Neuronal stem cell (in vitro differentiated cells): ENCODE results near the gene FILIP1L.
A peak's percentile ranks its signal among the peaks of the same experiment; 100 is the strongest.

Experiments
- DNase-seq: peaks from one replicate; pipeline ENCODE4 v3.0.0-alpha.2; 2013; ENCODE audit warnings: low spot score
- H2AFZ ChIP-seq: one replicate; pipeline ENCODE4 v1.6.1; 2013; ENCODE audit warnings: mild to moderate bottlenecking, low read length, inconsistent platforms
- H2AK5ac ChIP-seq: 2 replicates; pipeline ENCODE4 v1.6.1; 2013; ENCODE audit warnings: low read depth, mild to moderate bottlenecking, inconsistent platforms, low read length, moderate library complexity, mixed read lengths
- H2BK120ac ChIP-seq: 2 replicates; pipeline ENCODE4 v1.6.1; 2013; ENCODE audit warnings: low read depth, mild to moderate bottlenecking, inconsistent platforms, low read length, moderate library complexity, mixed read lengths
- H2BK12ac ChIP-seq: one replicate; pipeline ENCODE4 v1.6.1; 2013; ENCODE audit warnings: low read length, inconsistent platforms
- H2BK15ac ChIP-seq: 2 replicates; pipeline ENCODE4 v1.6.1; 2013; ENCODE audit warnings: mild to moderate bottlenecking, low read length, inconsistent platforms, mixed read lengths
- H2BK5ac ChIP-seq: one replicate; pipeline ENCODE4 v1.6.1; 2013; ENCODE audit warnings: inconsistent platforms, mild to moderate bottlenecking, low read length, moderate library complexity
- H3K14ac ChIP-seq: one replicate; pipeline ENCODE4 v1.6.1; 2013; ENCODE audit warnings: low read length, inconsistent platforms
- H3K18ac ChIP-seq: 2 replicates; pipeline ENCODE4 v1.6.1; 2013; ENCODE audit warnings: low read length, inconsistent platforms
- H3K23ac ChIP-seq: 2 replicates; pipeline ENCODE4 v1.6.1; 2013; ENCODE audit warnings: low read depth, mild to moderate bottlenecking, mixed read lengths, low read length, inconsistent platforms; ENCODE audit not compliant: poor library complexity
- H3K27ac ChIP-seq: replicated peaks from 3 replicates; pipeline ENCODE4 v1.5.1; 2013; ENCODE audit warnings: low read length, inconsistent platforms
- H3K27me3 ChIP-seq, 3 experiments: 2 replicates each; pipeline ENCODE4 v1.6.1; 2013; ENCODE audit warnings: low read length in 3 of 3, mild to moderate bottlenecking in 2 of 3, inconsistent platforms in 1 of 3, low read depth in 1 of 3, mixed read lengths in 1 of 3, moderate library complexity in 1 of 3; ENCODE audit not compliant: control insufficient read depth in 3 of 3, insufficient read depth in 3 of 3
- H3K36me3 ChIP-seq, 2 donors: replicated peaks in 1 of 2; 2 replicates each; pipeline ENCODE4 v1.6.1; 2013; ENCODE audit warnings: low read length in 2 of 2; ENCODE audit not compliant: control insufficient read depth in 2 of 2, insufficient read depth in 2 of 2
- H3K4ac ChIP-seq: 2 replicates; pipeline ENCODE4 v1.6.1; 2013; ENCODE audit warnings: inconsistent platforms, mild to moderate bottlenecking, low read length, moderate library complexity
- H3K4me1 ChIP-seq, 2 donors: 1 replicate in 1 of 2; 2 replicates in 1 of 2; pipeline ENCODE4 v1.6.1; 2013; ENCODE audit warnings: low read length in 2 of 2, low read depth in 1 of 2; ENCODE audit not compliant: control insufficient read depth in 2 of 2, insufficient read depth in 1 of 2
- H3K4me2 ChIP-seq: one replicate; pipeline ENCODE4 v1.6.1; 2013; ENCODE audit warnings: mild to moderate bottlenecking, low read length, inconsistent platforms; ENCODE audit not compliant: insufficient read depth, poor library complexity, severe bottlenecking
- H3K4me3 ChIP-seq, 2 donors: 2 replicates each; pipeline ENCODE4 v1.5.1; 2013; ENCODE audit warnings: low read length in 2 of 2, mild to moderate bottlenecking in 2 of 2, inconsistent platforms in 1 of 2, moderate library complexity in 1 of 2
- H3K79me1 ChIP-seq: one replicate; pipeline ENCODE4 v1.6.1; 2013; ENCODE audit warnings: low read depth, mild to moderate bottlenecking, inconsistent platforms, low read length, moderate library complexity
- H3K9ac ChIP-seq: one replicate; pipeline ENCODE4 v1.6.1; 2013; ENCODE audit warnings: mild to moderate bottlenecking, low read depth, low read length, inconsistent platforms; ENCODE audit not compliant: poor library complexity
- H3K9me3 ChIP-seq, 2 donors: replicated peaks in 1 of 2; 2 replicates each; pipeline versions ENCODE3 to v1.6.1; 2013; ENCODE audit warnings: low read length in 2 of 2, mild to moderate bottlenecking in 2 of 2, inconsistent platforms in 1 of 2, low read depth in 1 of 2, mixed read lengths in 1 of 2, moderate library complexity in 1 of 2; ENCODE audit not compliant: control insufficient read depth in 2 of 2, insufficient read depth in 1 of 2
- H4K8ac ChIP-seq: one replicate; pipeline ENCODE4 v1.6.1; 2013; ENCODE audit warnings: low read depth, mild to moderate bottlenecking, inconsistent platforms, low read length, moderate library complexity
- H4K91ac ChIP-seq: one replicate; pipeline ENCODE4 v1.6.1; 2013; ENCODE audit warnings: low read length, low read depth, mild to moderate bottlenecking, inconsistent platforms; ENCODE audit not compliant: poor library complexity
- WGBS, 2 donors: extraction: QIAGEN DNeasy Blood & Tissue Kit; methylation state at CpG; one replicate each; pipeline ENCODE4 v1.1.7; 2013; ENCODE audit warnings: missing lambda C conversion rate in 2 of 2, mixed read lengths in 1 of 2; ENCODE audit not compliant: insufficient read length in 2 of 2, insufficient replicate concordance in 1 of 2; ENCODE audit errors: extremely low coverage in 2 of 2; 5-methylcytosine and 5-hydroxymethylcytosine counted together

FILIP1L gene

DNA sequence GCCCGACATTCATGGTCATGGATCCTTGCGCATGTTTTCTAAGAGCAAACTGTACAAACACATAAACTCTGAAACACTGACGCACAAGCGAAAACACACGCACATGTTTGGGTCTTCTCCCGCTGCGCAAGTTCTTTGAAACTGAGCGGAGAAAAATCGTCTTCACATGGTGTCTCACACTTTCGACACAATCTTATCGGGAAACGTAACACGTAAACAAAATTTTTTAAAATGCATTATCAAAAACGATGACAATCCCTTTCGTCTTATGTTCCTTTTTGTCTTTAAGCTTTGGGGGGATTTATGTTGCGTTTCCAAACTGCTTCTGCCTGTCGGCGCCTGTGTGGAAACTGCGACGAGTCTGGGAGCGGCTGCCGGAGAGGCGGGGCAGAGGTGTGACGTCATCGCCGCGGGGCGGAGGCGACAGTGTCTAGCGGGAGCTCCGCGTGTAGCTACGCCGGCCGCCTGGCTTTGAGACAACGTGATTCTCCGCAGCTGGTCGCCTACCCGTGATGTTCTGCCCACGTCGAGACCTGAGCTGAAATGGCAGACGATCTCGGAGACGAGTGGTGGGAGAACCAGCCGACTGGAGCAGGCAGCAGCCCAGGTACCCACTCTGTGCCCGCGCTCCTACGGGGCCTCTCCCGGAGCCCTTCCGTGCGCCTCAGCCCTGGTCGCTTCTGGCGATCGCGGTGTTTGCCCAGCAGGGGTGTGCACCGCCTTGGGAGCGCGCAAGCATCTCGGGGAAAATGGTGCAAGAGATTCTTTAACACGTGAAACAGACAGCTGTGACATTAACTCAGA, 296.7 kb downstream of the FILIP1L start, which contains the start of gene CMSS1:
Gene CMSS1 (plus strand): TSS at position 426 of the 804 bp plus-strand sequence.
- Histone ChIP-seq H3K27ac (no peak within 1 kb of the TSS), H3K4me1 (peaks cover 3 to 8% of the 10 kb centered on the region in 2 donors), H2BK12ac (no peak within 1 kb of the TSS), H2BK5ac (no peak within 1 kb of the TSS), H3K9me3 (no peaks in the 10 kb centered on the region), H3K14ac (no peak within 1 kb of the TSS), H3K79me1 (no peaks in the 10 kb centered on the region), H2BK15ac (no peak within 1 kb of the TSS), H2AFZ (peak within 1 kb of the TSS; percentile 97), H2BK120ac (no peak within 1 kb of the TSS), H4K91ac (no peak within 1 kb of the TSS), H3K4ac (no peak within 1 kb of the TSS), H3K23ac (peak within 1 kb of the TSS; percentile 87), H3K27me3 (no peaks in the 10 kb centered on the region), H3K9ac (peak within 1 kb of the TSS; percentile 87), H3K4me2 (peak within 1 kb of the TSS; percentile 69), H4K8ac (no peak within 1 kb of the TSS), H3K18ac (peak within 1 kb of the TSS; percentile 58), H3K36me3 (no peaks in the 10 kb centered on the region), H3K4me3 (peak within 1 kb of the TSS; percentile 92 to 98), H2AK5ac (no peak within 1 kb of the TSS)
- peak; percentile 90 for DNase-seq
- WGBS, 2 donors = no CpG with 5 or more reads among the region's 60 CpGs

GRCh38 chr3:99817047-99817436, 297.3 kb downstream of the FILIP1L start:
- no peak overlapping the region for H2BK12ac ChIP-seq
- no peak overlapping the region for H2AK5ac ChIP-seq
- peak overlapping the region; percentile 55 for H3K4me2 ChIP-seq
- no peak overlapping the region for H3K23ac ChIP-seq
- no peak overlapping the region for H3K27ac ChIP-seq
- no peak overlapping the region for H4K91ac ChIP-seq
- H3K27me3 ChIP-seq = no peaks in the 10 kb centered on the region
- WGBS, 2 donors = no CpG with 5 or more reads among the region's 15 CpGs
- H3K4me3 ChIP-seq = peak overlapping the region; percentile 92 to 98
- H3K4ac ChIP-seq = no peak overlapping the region
- peaks cover 3 to 8% of the 10 kb centered on the region in 2 donors for H3K4me1 ChIP-seq
- H2BK15ac ChIP-seq = no peak overlapping the region
- no peak overlapping the region for H2BK120ac ChIP-seq
- no peaks in the 10 kb centered on the region for H3K79me1 ChIP-seq
- no peak overlapping the region for H2BK5ac ChIP-seq
- peak overlapping the region; percentile 97 for H2AFZ ChIP-seq
- no peak overlapping the region for H3K18ac ChIP-seq
- H4K8ac ChIP-seq = no peak overlapping the region
- peak; percentile 9 for DNase-seq
- no peak overlapping the region for H3K9ac ChIP-seq
- H3K9me3 ChIP-seq = no peaks in the 10 kb centered on the region
- H3K14ac ChIP-seq = no peak overlapping the region
- no peaks in the 10 kb centered on the region for H3K36me3 ChIP-seq

DNA sequence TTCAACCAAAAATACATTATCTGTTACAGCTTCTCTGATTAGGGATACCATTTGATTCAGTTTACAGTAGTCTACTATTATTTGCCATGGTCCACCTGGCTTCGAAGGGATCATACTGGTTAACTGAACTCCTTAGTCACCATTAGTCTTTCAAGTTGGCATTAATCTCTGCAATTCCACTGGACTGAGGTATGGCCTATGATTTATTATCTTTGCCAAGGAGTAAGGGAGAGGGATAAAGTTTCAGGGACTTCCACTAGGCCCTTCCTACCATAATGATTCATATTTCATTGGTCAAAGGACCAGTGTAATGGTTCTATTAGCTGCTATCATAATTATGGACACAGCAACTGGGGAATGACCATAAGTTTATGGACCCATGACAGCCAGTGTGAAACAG, 303.9 kb downstream of the FILIP1L start:
- Histone ChIP-seq H3K36me3 (no peaks in the 10 kb centered on the region), H2BK120ac (no peak overlapping the region), H3K27ac (no peak overlapping the region), H3K4me1 (no peaks in the 10 kb centered on the region), H2AFZ (no peak overlapping the region), H3K27me3 (no peaks in the 10 kb centered on the region), H3K14ac (no peak overlapping the region), H4K91ac (no peak overlapping the region), H3K4me2 (no peak overlapping the region), H2BK5ac (no peak overlapping the region), H3K18ac (no peak overlapping the region), H2BK12ac (no peak overlapping the region), H3K23ac (no peak overlapping the region), H3K9ac (no peak overlapping the region), H3K4me3 (no peak overlapping the region), H3K9me3 (peaks cover 0 to 6% of the 10 kb centered on the region in 2 donors), H2BK15ac (no peak overlapping the region), H4K8ac (no peak overlapping the region), H3K79me1 (no peaks in the 10 kb centered on the region), H3K4ac (no peak overlapping the region), H2AK5ac (no peak overlapping the region)
- DNase-seq = no peak
- WGBS, 2 donors = no CpG with 5 or more reads among the region's 1 CpG

GRCh38 chr3:99809565-99809964, 304.7 kb downstream of the FILIP1L start:
- Histone ChIP-seq H3K79me1 (no peaks in the 10 kb centered on the region), H2BK12ac (no peak overlapping the region), H4K8ac (no peak overlapping the region), H3K23ac (no peak overlapping the region), H3K36me3 (no peaks in the 10 kb centered on the region), H2BK15ac (no peak overlapping the region), H3K18ac (no peak overlapping the region), H3K14ac (no peak overlapping the region), H2AFZ (no peak overlapping the region), H3K4me2 (no peak overlapping the region), H4K91ac (no peak overlapping the region), H3K4me1 (no peaks in the 10 kb centered on the region), H3K4ac (no peak overlapping the region), H3K27ac (no peak overlapping the region), H3K9ac (no peak overlapping the region), H2BK5ac (no peak overlapping the region), H3K9me3 (peaks cover 7 to 15% of the 10 kb centered on the region in 2 donors), H3K27me3 (no peaks in the 10 kb centered on the region), H2AK5ac (no peak overlapping the region), H2BK120ac (no peak overlapping the region), H3K4me3 (no peak overlapping the region)
- WGBS, 2 donors = no CpG with 5 or more reads among the region's 2 CpGs
- DNase-seq = no peak
